ENCODE measurements around the gene PTGER2. TPM values are rescaled to one million over a fixed set of nuclear protein-coding genes. Genes with fewer than 3 reads are reported as not detected.

PTGER2 gene
- total RNA-seq, 4 donors from 2014 or later = 0.15 to 3.6 (median 2.0) TPM

DNA sequence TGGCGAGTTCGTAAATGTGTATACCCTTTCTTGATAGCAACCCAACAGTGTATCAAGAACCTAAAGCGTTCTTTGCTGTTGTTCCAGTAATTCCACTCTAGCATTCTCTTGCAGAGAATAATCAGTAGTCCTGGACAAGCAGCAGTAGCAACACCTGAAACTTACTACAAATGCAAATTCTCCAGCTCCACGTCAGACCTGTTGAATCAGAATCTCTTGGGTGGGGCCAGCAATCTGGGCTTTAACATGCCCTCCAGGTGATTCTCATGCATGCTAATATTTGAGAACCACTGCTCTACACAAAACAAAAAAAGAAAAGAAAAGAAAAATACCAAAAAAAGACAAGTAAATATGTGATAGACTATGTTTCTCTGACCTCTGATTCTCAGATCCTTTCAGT, 36.6 kb upstream of the PTGER2 start:
- TF ChIP-seq, protein P1, sequence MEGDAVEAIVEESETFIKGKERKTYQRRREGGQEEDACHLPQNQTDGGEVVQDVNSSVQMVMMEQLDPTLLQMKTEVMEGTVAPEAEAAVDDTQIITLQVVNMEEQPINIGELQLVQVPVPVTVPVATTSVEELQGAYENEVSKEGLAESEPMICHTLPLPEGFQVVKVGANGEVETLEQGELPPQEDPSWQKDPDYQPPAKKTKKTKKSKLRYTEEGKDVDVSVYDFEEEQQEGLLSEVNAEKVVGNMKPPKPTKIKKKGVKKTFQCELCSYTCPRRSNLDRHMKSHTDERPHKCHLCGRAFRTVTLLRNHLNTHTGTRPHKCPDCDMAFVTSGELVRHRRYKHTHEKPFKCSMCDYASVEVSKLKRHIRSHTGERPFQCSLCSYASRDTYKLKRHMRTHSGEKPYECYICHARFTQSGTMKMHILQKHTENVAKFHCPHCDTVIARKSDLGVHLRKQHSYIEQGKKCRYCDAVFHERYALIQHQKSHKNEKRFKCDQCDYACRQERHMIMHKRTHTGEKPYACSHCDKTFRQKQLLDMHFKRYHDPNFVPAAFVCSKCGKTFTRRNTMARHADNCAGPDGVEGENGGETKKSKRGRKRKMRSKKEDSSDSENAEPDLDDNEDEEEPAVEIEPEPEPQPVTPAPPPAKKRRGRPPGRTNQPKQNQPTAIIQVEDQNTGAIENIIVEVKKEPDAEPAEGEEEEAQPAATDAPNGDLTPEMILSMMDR (IDR thresholded peaks at IDR 0.05) = no peak
- TF ChIP-seq POLR2A (IDR thresholded peaks at IDR 0.05) = no peak
- WGBS, 2 donors = 53 to 64% methylated on average over 4 of the region's 4 CpGs
- H3K4me3 ChIP-seq (ENCODE audit: low read depth, poor library complexity, severe bottlenecking) = no peak overlapping the region
- DNase-seq (ENCODE audit: low spot score in 2 of 2) = no peak
- intact Hi-C loops (cut with DNase I; ENCODE audit: low total_unique reads) = no loop called here

GRCh38 chr14:52279408-52279807, 34.7 kb upstream of the PTGER2 start:
- H3K4me3 ChIP-seq (ENCODE audit: low read depth, poor library complexity, severe bottlenecking) = no peak overlapping the region
- intact Hi-C loops (cut with DNase I; ENCODE audit: low total_unique reads) = no loop called here
- WGBS, 2 donors = 20 to 26% methylated on average over 3 of the region's 3 CpGs
- TF ChIP-seq, protein P1 (IDR thresholded peaks at IDR 0.05) = no peak
- no peak for TF ChIP-seq POLR2A (IDR thresholded peaks at IDR 0.05)
- DNase-seq (ENCODE audit: low spot score in 2 of 2) = no peak

DNA sequence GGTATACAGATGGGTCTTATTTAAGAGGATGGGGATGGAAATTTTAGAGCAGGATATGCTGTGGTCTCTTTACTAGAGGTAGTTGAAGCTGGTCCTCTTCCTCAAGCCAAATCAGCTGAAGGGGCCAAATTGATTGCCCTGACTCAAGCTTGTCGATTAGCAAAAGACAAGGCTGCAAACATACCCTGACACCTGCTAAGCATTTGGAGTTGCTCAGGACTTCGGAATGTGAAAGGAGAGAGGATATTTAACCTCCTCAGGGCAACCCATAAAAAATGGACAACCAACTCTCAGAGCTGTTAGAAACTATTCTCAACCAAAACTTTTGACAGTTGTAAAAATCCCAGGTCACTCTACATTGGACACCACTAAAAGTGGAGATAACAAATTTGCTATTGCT, 31.0 kb upstream of the PTGER2 start:
- TF ChIP-seq POLR2A (IDR thresholded peaks at IDR 0.05) = no peak
- 65 to 67% methylated on average over 2 of the region's 2 CpGs for WGBS, 2 donors
- DNase-seq (ENCODE audit: low spot score in 2 of 2) = no peak
- H3K4me3 ChIP-seq (ENCODE audit: low read depth, poor library complexity, severe bottlenecking) = no peak overlapping the region
- intact Hi-C loops (cut with DNase I; ENCODE audit: low total_unique reads) = no loop called here

- TF ChIP-seq, protein P1 (IDR thresholded peaks at IDR 0.05) = no peak
- no peak for TF ChIP-seq POLR2A (IDR thresholded peaks at IDR 0.05)
- H3K4me3 ChIP-seq (ENCODE audit: low read depth, poor library complexity, severe bottlenecking) = no peak overlapping the region
- intact Hi-C loops (cut with DNase I; ENCODE audit: low total_unique reads) = no loop called here
- no peak for DNase-seq (ENCODE audit: low spot score in 2 of 2)
- 58 to 61% methylated on average over 4 of the region's 4 CpGs for WGBS, 2 donors
These were observed 27.2 kb upstream of the PTGER2 start for GRCh38 chr14:52286661-52287649.

- 95 to 98% methylated on average over 2 of the region's 2 CpGs for WGBS, 2 donors
- intact Hi-C loops (cut with DNase I; ENCODE audit: low total_unique reads) = no loop called here
- TF ChIP-seq POLR2A (IDR thresholded peaks at IDR 0.05) = no peak
- TF ChIP-seq, protein P1 (IDR thresholded peaks at IDR 0.05) = no peak
- no peak overlapping the region for H3K4me3 ChIP-seq (ENCODE audit: low read depth, poor library complexity, severe bottlenecking)
- no peak for DNase-seq (ENCODE audit: low spot score in 2 of 2)
These were observed 17.7 kb upstream of the PTGER2 start for GRCh38 chr14:52296378-52296777.

DNA sequence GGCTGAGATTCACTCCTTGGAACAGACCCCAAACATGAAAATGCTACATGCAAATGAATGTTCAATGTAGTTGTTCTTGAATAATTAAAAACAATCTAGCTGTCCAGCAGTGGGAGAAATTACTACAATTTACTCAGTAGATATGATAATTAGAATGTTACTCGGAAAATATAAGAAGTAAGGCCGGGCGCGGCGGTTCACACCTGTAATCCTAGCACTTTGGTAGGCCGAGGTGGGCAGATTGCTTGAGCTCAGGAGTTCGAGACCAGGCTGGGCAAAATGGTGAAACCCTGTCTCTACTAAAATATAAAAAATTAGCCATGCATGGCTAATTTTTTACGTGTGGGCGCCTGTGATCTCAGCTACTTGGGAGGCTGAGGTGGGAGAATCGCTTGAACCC, 15.3 kb upstream of the PTGER2 start:
- no peak overlapping the region for H3K4me3 ChIP-seq (ENCODE audit: low read depth, poor library complexity, severe bottlenecking)
- intact Hi-C loops (cut with DNase I; ENCODE audit: low total_unique reads) = no loop called here
- DNase-seq (ENCODE audit: low spot score in 2 of 2) = no peak
- 92 to 95% methylated on average over 10 of the region's 10 CpGs for WGBS, 2 donors
- TF ChIP-seq, protein P1 (IDR thresholded peaks at IDR 0.05) = no peak
- TF ChIP-seq POLR2A (IDR thresholded peaks at IDR 0.05) = no peak

All from lower leg skin (tissue), 4 donors.